HG03196 (cell line): Measurements from ENCODE around the gene HDHD5.

Experiments
- ATAC-seq: cut with Tn5 transposase; IDR thresholded peaks from one replicate; pipeline ENCODE4 v1.9.1; 2021; ENCODE audit not compliant: unreplicated experiment

Gene HDHD5

GRCh38 chr22:17106785-17107546, 52.1 kb downstream of the HDHD5 start:
- ATAC-seq, result no peak

GRCh38 chr22:17106161-17106784, 52.8 kb downstream of the HDHD5 start:
- ATAC-seq, result no peak

- ATAC-seq, result no peak
These were observed 53.6 kb downstream of the HDHD5 start for GRCh38 chr22:17105143-17106129.

GRCh38 chr22:17104336-17104935, 54.6 kb downstream of the HDHD5 start:
- ATAC-seq, result no peak

- ATAC-seq, result no peak
These were observed 55.7 kb downstream of the HDHD5 start for GRCh38 chr22:17103351-17103750.

GRCh38 chr22:17102297-17102667, 56.8 kb downstream of the HDHD5 start:
- no peak for ATAC-seq

GRCh38 chr22:17101475-17102296, 57.4 kb downstream of the HDHD5 start:
- no peak for ATAC-seq

- no peak for ATAC-seq
These were observed 58.5 kb downstream of the HDHD5 start for GRCh38 chr22:17100621-17101020.

- ATAC-seq, result no peak
These were observed 60.7 kb downstream of the HDHD5 start for GRCh38 chr22:17098379-17098819.

GRCh38 chr22:17097701-17098100, 61.4 kb downstream of the HDHD5 start:
- no peak for ATAC-seq

GRCh38 chr22:17097062-17097461, 62.0 kb downstream of the HDHD5 start:
- no peak for ATAC-seq

GRCh38 chr22:17096071-17096470, 63.0 kb downstream of the HDHD5 start:
- no peak for ATAC-seq

- ATAC-seq, result no peak
These were observed 63.5 kb downstream of the HDHD5 start for GRCh38 chr22:17095538-17095937.

GRCh38 chr22:17093081-17093480, 66.0 kb downstream of the HDHD5 start:
- ATAC-seq, result no peak

GRCh38 chr22:17091851-17092250, 67.2 kb downstream of the HDHD5 start:
- ATAC-seq, result no peak

- ATAC-seq, result no peak
These were observed 68.5 kb downstream of the HDHD5 start for GRCh38 chr22:17090550-17090949.
